Forelimb muscle (tissue), 1 donor: ENCODE measurements around the gene HOXA13. TPM values are rescaled to one million over a fixed set of nuclear protein-coding genes. Genes with fewer than 3 reads are reported as not detected.

Experiments used
- DNase-seq: peaks from one replicate; pipeline ENCODE4 v3.0.0-alpha.2; 2013; ENCODE audit warnings: low read depth
- polyA plus RNA-seq: library from polyadenylated mRNA; unstranded; fragments of 120-200 nt; gene quantifications from one replicate; pipeline ENCODE4 v1.2.1, GENCODE V29; 2013; ENCODE audit not compliant: insufficient read length

HOXA13 gene
- polyA plus RNA-seq, 1 donor, result 0.03 TPM

- no peak for DNase-seq
Measured at GRCh38 chr7:27237735-27238334, 37.9 kb upstream of the HOXA13 start.

GRCh38 chr7:27235387-27236311 is 35.8 kb upstream of the HOXA13 start:
- DNase-seq, result no peak

- DNase-seq, result no peak
Measured at GRCh38 chr7:27229448-27229847, 29.6 kb upstream of the HOXA13 start.

DNA sequence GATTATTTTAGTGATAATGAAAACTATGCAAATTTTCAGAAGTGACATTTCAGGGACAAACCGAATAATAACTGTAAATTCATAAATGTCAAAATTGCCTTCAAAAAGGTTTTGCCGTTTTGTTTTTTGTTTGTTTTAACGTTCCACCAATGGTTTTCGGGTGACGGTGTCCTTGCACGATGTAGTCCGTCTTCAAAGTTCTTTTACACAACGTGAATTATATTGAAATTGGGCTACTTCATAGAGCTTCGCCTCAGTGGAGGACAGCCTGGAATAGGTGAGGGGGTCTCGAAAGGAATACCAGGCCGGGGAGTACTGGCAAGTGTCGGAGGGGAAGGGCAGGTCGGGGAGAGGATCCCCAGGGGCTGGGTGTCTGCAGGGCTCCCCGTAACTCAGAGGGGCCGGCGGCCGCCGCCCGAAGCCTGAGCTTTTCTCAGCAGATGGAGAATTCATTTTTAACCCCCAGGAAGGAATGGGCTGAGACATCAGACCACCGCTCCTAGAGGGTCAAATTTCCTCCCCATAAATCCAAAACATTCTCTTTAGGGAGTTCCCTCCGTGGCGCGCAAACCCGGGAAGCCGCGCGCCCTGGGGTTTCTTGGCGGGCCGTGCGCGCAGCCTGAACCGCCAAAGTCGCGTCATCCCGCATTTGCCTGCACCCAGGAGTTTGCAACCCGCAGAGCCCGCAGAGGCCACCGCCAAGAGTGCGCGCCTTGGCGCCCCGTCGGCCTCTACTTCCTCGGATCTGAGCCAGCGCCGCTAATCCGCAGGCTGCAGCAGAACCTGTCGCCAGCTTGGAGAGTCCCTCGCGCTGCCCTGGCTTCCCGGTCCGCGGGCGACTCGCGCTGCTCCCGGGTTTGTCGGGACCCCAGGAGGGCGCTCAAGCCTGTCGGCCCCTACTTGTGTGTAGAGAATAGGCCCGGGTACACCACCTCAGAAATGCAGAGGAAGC is 25.4 kb upstream of the HOXA13 start:
- no peak for DNase-seq

DNA sequence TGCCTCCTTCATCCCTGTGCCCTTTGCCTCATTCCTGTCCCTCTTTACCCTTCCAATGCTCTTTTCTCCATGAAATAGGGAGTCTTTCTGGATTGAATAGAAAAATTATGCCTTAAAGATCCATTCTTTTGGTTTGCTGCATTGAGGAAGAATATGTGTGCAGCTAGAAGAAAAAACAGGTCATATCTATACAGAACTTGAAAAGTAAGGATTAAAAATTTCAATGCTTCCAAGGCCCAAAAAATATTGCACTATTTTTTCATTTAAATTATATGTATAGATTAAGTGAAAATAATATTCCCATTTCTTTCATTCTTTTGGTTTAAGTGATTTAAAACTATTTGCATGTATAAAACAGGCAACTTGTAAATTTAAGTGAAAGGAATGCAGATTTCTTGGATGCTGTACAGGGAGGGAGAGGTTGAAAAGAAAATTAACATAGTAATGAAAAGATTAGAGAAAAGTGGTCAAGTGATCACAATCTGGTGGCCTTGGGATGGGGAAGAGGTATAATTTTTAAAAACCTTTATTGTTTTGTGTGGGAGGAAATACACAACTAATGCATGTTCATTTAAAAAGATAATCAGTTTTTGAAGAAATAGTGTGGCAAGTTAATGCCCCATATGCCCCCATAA is 24.2 kb upstream of the HOXA13 start:
- no peak for DNase-seq

DNA sequence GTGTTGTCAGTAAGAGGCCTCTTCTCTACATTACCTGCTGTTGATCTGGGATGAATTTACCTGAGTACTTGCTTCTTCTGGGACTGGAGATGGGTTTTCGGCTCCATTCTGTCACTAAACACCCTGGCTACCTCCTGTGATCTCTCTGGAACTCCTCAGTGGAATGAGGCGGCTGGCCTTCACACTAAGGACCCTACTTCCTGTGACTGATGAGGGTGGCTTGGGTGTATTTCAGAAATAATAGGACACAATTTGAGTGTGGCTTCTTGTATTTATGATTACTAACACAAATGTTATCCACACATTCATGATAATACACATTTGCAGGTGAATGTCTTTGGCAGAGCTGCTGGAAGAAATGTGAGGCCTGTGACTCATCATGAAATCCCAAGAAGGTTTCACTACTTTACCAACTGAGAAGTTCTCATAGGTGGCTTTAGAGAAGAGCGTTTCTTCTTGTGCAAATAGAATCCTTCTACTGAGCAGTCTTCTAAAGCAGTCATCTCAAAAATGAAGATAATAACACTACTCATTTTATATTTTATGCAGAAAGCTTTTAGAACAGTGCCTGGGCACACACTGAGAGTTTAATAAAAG is 21.4 kb upstream of the HOXA13 start:
- DNase-seq, result no peak

- no peak for DNase-seq
Measured at GRCh38 chr7:27220440-27220955, 20.6 kb upstream of the HOXA13 start.

DNA sequence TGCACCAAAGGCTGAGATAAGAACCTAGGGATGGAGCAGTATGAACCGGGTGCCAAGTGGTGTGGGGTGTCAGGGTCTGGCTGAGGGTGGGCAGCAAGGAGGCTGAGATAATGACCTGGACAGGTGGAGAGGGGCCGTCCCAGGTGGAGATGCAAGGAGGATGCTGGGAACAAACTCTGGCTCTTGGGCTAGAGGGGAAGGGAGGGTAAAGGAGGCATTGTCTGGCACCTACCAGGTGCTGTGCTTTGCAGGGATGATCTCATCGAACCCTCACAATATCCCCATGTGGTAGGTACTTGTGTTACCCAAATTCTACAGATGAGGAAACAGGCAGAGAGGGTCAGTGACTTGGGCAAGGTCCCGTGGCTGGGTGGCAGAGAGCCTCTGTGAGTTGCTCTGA is 19.9 kb upstream of the HOXA13 start:
- DNase-seq, result no peak

DNA sequence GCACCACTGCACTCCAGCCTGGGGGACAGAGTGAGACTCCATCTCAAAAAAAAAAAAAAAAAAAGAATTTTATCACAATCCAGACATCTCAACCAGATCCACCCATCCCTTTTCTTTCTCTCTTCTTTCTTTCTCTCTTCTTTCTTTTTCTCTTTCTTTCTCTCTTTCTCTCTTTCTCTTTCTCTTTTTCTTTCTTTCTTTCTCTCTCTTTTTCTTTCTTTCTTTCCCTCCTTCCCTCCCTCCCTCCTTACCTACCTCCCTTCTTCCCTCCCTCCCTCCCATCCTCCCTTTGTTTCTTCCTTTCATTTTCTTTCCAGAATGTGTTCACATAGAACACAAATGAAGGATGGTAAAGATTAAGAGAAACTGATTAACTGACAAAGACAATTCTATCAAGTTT is 18.1 kb upstream of the HOXA13 start:
- DNase-seq, result no peak

GRCh38 chr7:27215356-27215755 is 15.5 kb upstream of the HOXA13 start:
- no peak for DNase-seq

GRCh38 chr7:27214239-27214950 is 14.5 kb upstream of the HOXA13 start:
- no peak for DNase-seq

- no peak for DNase-seq
Measured at GRCh38 chr7:27213433-27214238, 13.7 kb upstream of the HOXA13 start.

- DNase-seq, result no peak
Measured at GRCh38 chr7:27212497-27213432, 12.9 kb upstream of the HOXA13 start.

GRCh38 chr7:27211764-27212204 is 11.9 kb upstream of the HOXA13 start:
- no peak for DNase-seq

DNA sequence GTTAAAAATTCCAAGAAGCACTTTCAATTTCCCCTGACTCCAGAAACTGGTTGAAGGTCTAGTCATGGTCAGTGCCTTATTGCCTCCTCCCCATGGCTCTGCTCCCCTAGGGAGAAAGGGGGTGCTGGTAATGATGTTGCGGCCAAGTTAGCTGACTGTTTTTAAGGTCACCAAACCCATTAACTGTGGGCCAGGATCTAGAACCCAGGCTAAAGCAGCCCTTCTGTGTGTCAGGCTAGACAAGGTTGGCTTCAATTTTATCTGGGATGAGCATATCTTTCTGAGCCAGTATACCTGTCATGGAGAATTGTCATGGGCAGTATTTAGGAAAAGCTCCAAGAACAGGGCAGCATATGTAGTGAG is 11.2 kb upstream of the HOXA13 start:
- DNase-seq, result no peak

DNA sequence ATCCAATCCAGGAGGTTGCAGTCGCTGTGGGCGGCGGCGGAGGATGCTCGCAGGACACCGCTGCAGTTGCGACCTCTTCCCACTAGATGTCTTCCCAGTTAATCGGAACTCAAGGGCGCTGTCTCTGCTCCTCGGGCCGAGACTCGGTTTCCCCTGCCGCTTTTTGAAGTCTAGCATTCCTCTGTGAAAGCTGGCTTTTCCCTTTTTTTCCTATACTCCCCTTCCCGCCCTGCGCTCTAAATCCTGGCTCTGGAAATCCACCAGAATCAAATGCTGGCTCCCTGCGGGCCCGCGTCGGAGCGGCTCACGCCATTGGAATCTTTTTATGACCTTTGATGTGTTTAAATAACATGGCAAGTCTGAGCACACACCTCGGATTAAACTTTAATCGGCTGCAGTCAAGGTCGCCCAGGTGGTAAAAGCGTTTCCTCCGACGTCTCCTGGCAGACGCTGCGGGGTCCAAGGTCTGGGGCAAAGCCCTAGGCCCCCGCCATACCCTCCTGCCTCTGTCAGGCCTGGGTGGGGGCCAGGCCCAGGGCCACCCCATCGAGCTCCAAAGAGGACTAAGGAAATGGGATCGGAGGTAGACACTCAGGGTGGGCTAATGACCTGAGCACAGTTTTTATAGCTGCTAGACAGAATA is 10.7 kb upstream of the HOXA13 start:
- DNase-seq, result no peak

GRCh38 chr7:27209933-27210440 is 10.1 kb upstream of the HOXA13 start:
- no peak for DNase-seq

DNA sequence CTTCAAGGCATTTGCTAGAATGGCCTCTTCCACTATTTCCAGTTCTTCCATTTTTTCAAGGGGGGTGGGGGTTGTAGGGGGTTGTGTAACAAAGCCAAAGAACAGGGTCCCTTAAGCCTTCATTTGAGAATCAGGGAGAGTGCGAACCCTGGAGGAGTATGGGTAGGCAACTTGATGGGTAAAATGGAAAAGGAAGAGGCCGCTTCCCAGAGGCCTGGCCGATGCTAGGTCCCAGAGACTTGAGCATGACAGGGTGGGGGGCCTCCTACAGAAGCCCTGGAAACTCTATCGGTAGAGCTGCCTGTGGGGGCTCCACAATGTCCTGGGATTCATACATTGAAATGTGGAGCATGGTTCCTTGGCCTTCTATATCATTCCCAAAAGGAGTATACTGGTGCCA is 9.1 kb upstream of the HOXA13 start:
- no peak for DNase-seq
